ENCODE data around the gene POU3F3.

DNA sequence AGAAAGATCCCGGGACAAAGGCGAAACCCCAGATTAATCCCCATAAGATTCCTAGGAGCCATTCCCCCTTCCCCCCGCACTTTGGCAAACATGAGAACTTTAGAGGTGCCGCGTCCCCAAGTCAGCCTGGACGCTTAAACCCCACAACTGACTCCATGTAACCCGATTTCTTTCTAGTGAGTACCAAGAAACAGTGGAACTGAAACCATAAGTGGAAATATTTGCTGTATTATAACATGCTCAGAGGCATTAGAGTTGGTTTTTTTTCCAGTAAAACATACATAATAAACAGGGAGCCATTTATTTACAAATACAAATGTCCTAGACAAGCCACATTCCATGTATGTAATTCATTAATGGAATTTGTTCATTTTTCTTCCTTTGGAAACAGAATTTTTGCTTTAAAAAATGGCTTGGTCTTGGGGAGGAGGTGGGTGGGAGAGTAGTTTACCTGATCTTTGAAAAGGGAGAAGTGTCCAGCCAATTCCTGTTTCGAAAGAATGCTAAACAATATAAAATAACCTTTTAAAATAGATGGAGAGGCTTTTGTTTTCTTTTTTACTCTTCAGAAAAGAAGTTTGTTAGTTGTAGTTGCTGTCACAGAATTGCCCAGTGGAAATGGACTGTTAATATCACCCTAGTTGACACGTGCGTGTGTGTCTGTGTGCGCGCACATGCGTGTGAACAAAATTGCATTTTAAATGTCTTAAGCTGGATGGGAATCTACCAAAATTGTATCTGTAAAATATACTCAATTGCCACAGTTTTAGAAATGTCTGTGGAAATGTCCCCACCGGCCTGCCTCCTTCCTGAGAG lies 10.6 kb downstream of the POU3F3 start:
- no peak for TF ChIP-seq ZNF274 (IDR thresholded peaks at IDR 0.05; ENCODE audit: low read depth, low read length)
- TF ChIP-seq CTCF (IDR thresholded peaks at IDR 0.05 in 2 of 3, conservative IDR thresholded peaks at IDR 0.05 in 1 of 3; ENCODE audit: borderline replicate concordance in 1 of 3, insufficient read depth in 1 of 3, low read depth in 2 of 3, low read length in 2 of 3), result no peak
- TF ChIP-seq SP1 (IDR thresholded peaks at IDR 0.05; ENCODE audit: low read depth), result no peak
- no peak for TF ChIP-seq YY1 (IDR thresholded peaks at IDR 0.05; ENCODE audit: extremely low read depth, insufficient replicate concordance, low read depth, low read length)

All from HCT116 (cell line).